Caki2 (cell line): ENCODE measurements around the gene C2orf72. TPM values are rescaled to one million over a fixed set of nuclear protein-coding genes. Genes with fewer than 3 reads are reported as not detected.
A peak's percentile ranks its signal among the peaks of the same experiment; 100 is the strongest.
"Not testable (repeated sequence)": the region's sequence is repeated elsewhere in the genome, so short reads cannot be mapped to it uniquely, and the experiment has no call there.

Source experiments
- DNase-seq: peaks from one replicate; pipeline ENCODE4 v3.0.0-alpha.2; 2015; ENCODE audit warnings: low read depth
- in situ Hi-C: cut with HindIII; loops from 2 replicates; pipeline ENCODE4 v1.10.0; 2016; ENCODE audit warnings: low sequenced_read_pairs, low pct_unique_long_range_greater_than_20kb, mixed read lengths
- total RNA-seq: library from RNA; depleted of rRNA; stranded (reverse); fragments of >200 nt; shearing (Covaris generic); gene quantifications from 2 replicates; pipeline ENCODE4 v1.2.3, GENCODE V29; 2014; ENCODE audit warnings: low replicate concordance

Gene C2orf72
- total RNA-seq, 1 experiment from 2014 or later: 12.8 TPM

GRCh38 chr2:231056453-231057416, 19.4 kb downstream of the C2orf72 start, which contains the start of gene PSMD1:
Gene PSMD1, plus strand, starts transcription at chr2:231056867. Its CDS starts 159 bp downstream, at chr2:231057026.
- in situ Hi-C loops: no loop called here
- peak; percentile 87 for DNase-seq

DNA sequence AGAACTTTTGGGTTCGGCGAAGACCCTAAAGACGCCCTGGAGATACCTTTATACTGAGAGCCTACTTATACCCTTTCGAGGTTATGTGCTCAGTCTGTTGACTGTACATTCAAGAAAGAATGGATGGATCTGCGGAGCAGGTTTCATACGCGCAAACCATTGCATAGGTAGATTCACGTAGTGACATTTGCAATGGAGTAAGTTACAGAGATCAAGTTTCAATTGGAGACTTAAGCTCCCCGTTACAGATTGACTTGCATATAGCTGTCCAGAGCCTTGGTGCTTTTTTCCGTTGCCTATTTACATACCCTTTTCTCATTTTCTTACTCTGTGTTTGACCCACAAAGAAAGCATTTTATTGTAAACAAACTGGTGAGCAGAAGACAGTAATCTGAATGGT, 20.3 kb downstream of the C2orf72 start:
- no peak for DNase-seq
- in situ Hi-C loops: no loop called here

- DNase-seq: peak; percentile 9
- in situ Hi-C loops: no loop called here
Observed at GRCh38 chr2:231058761-231059550, 21.6 kb downstream of the C2orf72 start.

DNA sequence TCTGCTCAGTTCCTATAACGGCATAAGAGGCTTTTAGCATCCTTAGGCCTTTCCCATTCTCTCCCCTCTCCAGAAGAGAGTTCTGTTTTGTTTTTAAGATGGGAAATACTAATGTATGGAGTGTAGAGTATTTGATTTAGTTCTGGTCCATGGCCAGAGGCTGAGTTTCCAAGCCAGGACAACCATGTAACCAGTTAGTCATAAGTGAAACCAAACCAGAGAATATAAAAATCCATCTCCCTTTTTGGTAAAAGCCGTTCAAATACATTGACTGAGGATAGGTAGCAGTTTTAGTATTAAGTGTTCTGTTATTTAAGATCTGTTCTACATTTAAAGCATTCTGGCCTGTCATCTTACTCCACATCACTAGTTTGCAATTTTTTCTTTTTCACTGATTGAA, 22.4 kb downstream of the C2orf72 start:
- in situ Hi-C loops: no loop called here
- no peak for DNase-seq

- in situ Hi-C loops: no loop called here
Observed at GRCh38 chr2:231062776-231063175, 25.5 kb downstream of the C2orf72 start.

DNA sequence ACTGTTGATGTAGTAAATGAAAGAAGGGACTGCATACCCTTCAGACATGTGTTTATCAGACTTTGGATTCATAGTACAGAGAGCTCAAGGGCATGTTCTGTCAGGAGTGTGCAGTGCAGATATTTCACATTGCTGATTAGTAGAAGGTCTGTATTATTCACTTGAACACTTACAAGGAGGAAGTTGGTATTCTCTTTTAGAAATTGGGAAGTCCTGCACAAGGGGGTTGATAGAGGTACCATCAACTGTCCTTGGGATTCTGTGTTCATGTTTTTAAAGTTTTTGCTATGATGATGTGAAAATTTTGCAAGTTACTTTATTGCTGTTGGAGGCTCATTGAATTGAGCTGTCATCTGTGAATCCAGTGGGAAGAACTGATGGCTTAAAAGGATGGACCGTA, 26.0 kb downstream of the C2orf72 start:
- in situ Hi-C loops: no loop called here
- DNase-seq: no peak

More at GRCh38 chr2:231062776-231063175, 25.5 kb downstream of the C2orf72 start:
- DNase-seq: no peak

- in situ Hi-C loops: no loop called here
- DNase-seq: no peak
Observed at GRCh38 chr2:231065966-231066365, 28.6 kb downstream of the C2orf72 start.

GRCh38 chr2:231067531-231067930, 30.2 kb downstream of the C2orf72 start:
- in situ Hi-C loops, DNase-seq: not testable (repeated sequence)

GRCh38 chr2:231068525-231069222, 31.4 kb downstream of the C2orf72 start:
- in situ Hi-C loops: no loop called here
- DNase-seq: no peak

DNA sequence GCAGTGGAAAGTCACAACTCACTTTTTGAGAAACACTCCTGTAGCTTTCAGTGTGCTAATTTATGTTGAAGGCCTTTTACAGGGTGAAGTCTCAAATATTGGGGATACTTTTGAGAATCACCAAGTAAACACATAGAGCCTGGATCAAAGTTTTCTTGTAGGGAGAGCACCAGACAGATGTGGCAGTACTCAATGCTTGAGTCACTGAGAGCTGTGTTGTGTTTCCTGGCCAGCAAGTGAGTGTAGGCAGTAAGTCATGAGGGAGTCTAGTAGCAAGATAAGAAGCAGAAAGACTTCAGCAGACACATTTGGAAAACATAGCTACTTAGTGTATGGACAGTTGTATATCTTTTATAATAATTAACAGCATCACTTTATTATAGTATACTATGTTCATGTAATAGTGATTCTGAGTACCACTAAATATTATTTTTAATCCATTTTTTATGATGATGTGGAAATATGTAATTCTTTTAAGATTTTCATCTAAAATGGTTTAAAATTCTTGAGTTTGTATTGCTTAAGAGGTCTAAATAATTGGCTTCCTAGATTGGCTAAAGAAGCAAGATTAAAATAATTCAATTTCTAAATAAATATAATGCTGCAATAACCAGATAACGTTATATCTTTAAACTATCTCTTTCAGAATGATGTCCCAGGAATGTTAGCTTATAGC, 32.2 kb downstream of the C2orf72 start:
- in situ Hi-C loops: no loop called here
- no peak for DNase-seq

DNA sequence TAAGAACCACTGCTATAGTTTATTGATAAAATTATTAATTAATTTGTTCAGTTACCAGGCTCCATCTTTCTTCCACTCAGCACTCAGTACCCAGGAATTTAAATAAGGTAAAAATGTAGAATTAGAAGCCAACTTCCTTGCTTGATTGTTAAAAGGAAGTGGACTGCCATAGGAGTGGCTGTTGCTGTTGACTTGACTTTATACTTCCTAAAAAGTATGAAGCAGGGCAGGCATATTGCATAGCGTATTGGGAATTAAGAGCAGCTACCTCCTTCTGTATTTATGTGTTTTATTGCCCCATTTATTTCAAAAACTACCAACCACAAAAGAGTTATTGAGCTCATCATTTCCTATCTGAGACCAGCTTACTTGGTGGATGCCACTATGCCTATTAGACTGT, 47.2 kb downstream of the C2orf72 start:
- no peak for DNase-seq
- in situ Hi-C loops: loop anchor here (25.0 kb wide), 1 partner anchor 328 kb away; no protein-coding TSS in a partner anchor

- in situ Hi-C loops: loop anchor here (25.0 kb wide), 1 partner anchor 324 kb away; no protein-coding TSS in a partner anchor
- DNase-seq: no peak
Observed at GRCh38 chr2:231088754-231089153, 51.4 kb downstream of the C2orf72 start.

GRCh38 chr2:231093933-231094332, 56.6 kb downstream of the C2orf72 start:
- in situ Hi-C loops: loop anchor here (25.0 kb wide), 1 partner anchor 318 kb away; no protein-coding TSS in a partner anchor
- no peak for DNase-seq

DNA sequence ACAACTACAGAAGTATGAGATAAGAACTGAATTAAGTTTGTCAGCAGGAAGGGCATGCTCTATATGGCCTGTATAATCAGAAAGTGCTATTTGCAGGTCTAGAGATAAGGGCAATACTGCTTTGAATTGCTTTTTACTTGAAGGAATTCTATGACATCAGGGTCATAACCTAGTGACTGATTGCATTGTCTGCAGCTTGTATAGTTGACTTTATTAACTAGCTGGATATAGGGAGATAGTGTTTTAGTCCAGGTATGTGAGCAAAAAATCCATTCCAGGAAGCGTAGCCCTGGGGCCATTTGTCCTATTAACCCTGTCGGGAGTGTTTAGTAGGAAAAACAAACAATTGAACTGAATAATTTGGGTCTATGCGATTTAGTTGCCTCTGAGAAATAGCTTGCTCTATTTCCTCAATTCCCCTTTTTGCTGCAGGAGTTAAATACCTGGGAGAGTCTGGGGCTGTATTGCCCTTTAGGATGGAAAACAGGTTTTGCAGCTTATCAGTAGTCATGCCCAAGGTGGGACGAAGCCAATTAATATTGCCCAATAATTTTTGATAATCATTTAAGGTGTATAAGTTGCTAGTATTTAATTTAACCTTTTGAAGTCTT, 57.5 kb downstream of the C2orf72 start:
- no peak for DNase-seq
- in situ Hi-C loops: loop anchor here (25.0 kb wide), 1 partner anchor 317 kb away; no protein-coding TSS in a partner anchor
